ENCODE measurements around the gene NPR2. TPM values are rescaled to one million over a fixed set of nuclear protein-coding genes. Genes with fewer than 3 reads are reported as not detected.

The NPR2 gene
- total and polyA plus RNA-seq, 2 of the 13 experiments (the other 11 are each of a cell fraction or from before 2014, with no cell fraction given), result 7.4 to 9.4 TPM

GRCh38 chr9:35741740-35742139 lies 49.7 kb upstream of the NPR2 start:
- TF ChIP-seq RBFOX2 (IDR thresholded peaks at IDR 0.05; ENCODE audit: low read depth, low read length), result peak; percentile 49; the same call in 1 of the 2 replicates
- TF ChIP-seq ZNF616 (CRISPR knock-in tag; IDR thresholded peaks at IDR 0.05; ENCODE audit: low read depth), result no peak
- in situ Hi-C loops (cut with HindIII; ENCODE audit: extremely low pct_ligation_motif_present, low pct_unique_long_range_greater_than_20kb), result no loop called here
- WGBS (ENCODE audit: low lambda C conversion rate), result 94% methylated on average over 7 of the region's 7 CpGs
- Histone ChIP-seq H3K27ac (ENCODE audit: extremely low read length, insufficient read depth, low read length) (no peak overlapping the region), H2AFZ (ENCODE audit: low read length) (no peak overlapping the region), H4K20me1 (ENCODE audit: insufficient read depth, low read length) (peaks cover 19% of the 10 kb centered on the region), H3K9ac (ENCODE audit: insufficient read depth, low read depth, low read length) (no peak overlapping the region), H3K36me3 (replicated peaks in 1 of 2; ENCODE audit: control insufficient read depth in 1 of 2, insufficient read depth in 2 of 2, low read length in 2 of 2) (peaks cover 48 to 79% of the 10 kb centered on the region in 2 experiments), H3K4me2 (ENCODE audit: low read depth, low read length) (no peak overlapping the region), H3K79me2 (ENCODE audit: insufficient read depth, low read length) (peaks cover 33% of the 10 kb centered on the region), H3K9me3 (ENCODE audit: low read length) (no peaks in the 10 kb centered on the region), H3K4me3 (replicated peaks in 1 of 3; ENCODE audit: insufficient read depth in 1 of 3, low read depth in 2 of 3, low read length in 3 of 3) (no peak overlapping the region), H3K27me3 (ENCODE audit: control insufficient read depth in 1 of 2, insufficient read depth in 2 of 2, low read length in 2 of 2) (no peaks in the 10 kb centered on the region), H3K4me1 (ENCODE audit: insufficient read depth, low read length) (peaks cover 23% of the 10 kb centered on the region)
- FAIRE-seq (no peak), DNase-seq (ENCODE audit: low spot score) (no peak), ATAC-seq (no peak)
- no TSS peak for BruUV-seq (replicated peaks)
- POLR2A ChIA-PET, result interaction anchor here (2.5 kb wide), 1 partner anchor 10 kb away, joined by 11 read pairs; the partner anchor contains the start of genes CREB3 and TLN1
- CTCF ChIA-PET (ENCODE audit: low intra/inter-chr PET ratio, low total read pairs), result no interaction called here
- intact Hi-C loops (cut with micrococcal nuclease; ENCODE audit: unreplicated experiment), result no loop called here

- intact Hi-C loops (cut with micrococcal nuclease; ENCODE audit: unreplicated experiment), result no loop called here
- H4K20me1 ChIP-seq (ENCODE audit: insufficient read depth, low read length), result peaks cover 37% of the 10 kb centered on the region
- H3K4me1 ChIP-seq (ENCODE audit: insufficient read depth, low read length), result peaks cover 32% of the 10 kb centered on the region
- peaks cover 50% of the 10 kb centered on the region for H3K79me2 ChIP-seq (ENCODE audit: insufficient read depth, low read length)
- 99% methylated on average over 2 of the region's 2 CpGs for WGBS (ENCODE audit: low lambda C conversion rate)
- POLR2A ChIA-PET, result interaction anchor here (1.3 kb wide), 1 partner anchor 11 kb away, joined by 7 read pairs; the partner anchor contains the start of genes CREB3 and TLN1
- DNase-seq (ENCODE audit: low spot score) (no peak), ATAC-seq (no peak), FAIRE-seq (no peak)
- in situ Hi-C loops (cut with HindIII; ENCODE audit: extremely low pct_ligation_motif_present, low pct_unique_long_range_greater_than_20kb), result no loop called here
- H3K4me3 ChIP-seq (replicated peaks in 1 of 3; ENCODE audit: insufficient read depth in 1 of 3, low read depth in 2 of 3, low read length in 3 of 3), result no peak overlapping the region
- H3K27ac ChIP-seq (ENCODE audit: extremely low read length, insufficient read depth, low read length), result no peak overlapping the region
- no peaks in the 10 kb centered on the region for H3K9me3 ChIP-seq (ENCODE audit: low read length)
- CTCF ChIA-PET (ENCODE audit: low intra/inter-chr PET ratio, low total read pairs), result no interaction called here
- no peak overlapping the region for H3K4me2 ChIP-seq (ENCODE audit: low read depth, low read length)
- no peaks in the 10 kb centered on the region; a peak in 2 of 5 replicates for H3K27me3 ChIP-seq (ENCODE audit: control insufficient read depth in 1 of 2, insufficient read depth in 2 of 2, low read length in 2 of 2)
- H2AFZ ChIP-seq (ENCODE audit: low read length), result no peak overlapping the region
- H3K9ac ChIP-seq (ENCODE audit: insufficient read depth, low read depth, low read length), result no peak overlapping the region
- peaks cover 36 to 62% of the 10 kb centered on the region in 2 experiments for H3K36me3 ChIP-seq (replicated peaks in 1 of 2; ENCODE audit: control insufficient read depth in 1 of 2, insufficient read depth in 2 of 2, low read length in 2 of 2)
- BruUV-seq (replicated peaks), result no TSS peak
- TF ChIP-seq ZFP36 (IDR thresholded peaks at IDR 0.05; ENCODE audit: borderline replicate concordance, low read depth, low read length, partially characterized antibody) (no peak), SIX4 (CRISPR knock-in tag; IDR thresholded peaks at IDR 0.05) (no peak), NCOA5 (CRISPR knock-in tag; IDR thresholded peaks at IDR 0.05) (no peak), ZNF501 (CRISPR knock-in tag; IDR thresholded peaks at IDR 0.05) (no peak), ZNF839 (CRISPR knock-in tag; IDR thresholded peaks at IDR 0.05; ENCODE audit: borderline replicate concordance) (no peak), CEBPZ (IDR thresholded peaks at IDR 0.05; ENCODE audit: low read length) (no peak), ZNF136 (CRISPR knock-in tag; IDR thresholded peaks at IDR 0.05; ENCODE audit: low read depth) (no peak), ZSCAN31 (CRISPR knock-in tag; IDR thresholded peaks at IDR 0.05; ENCODE audit: low read depth) (no peak), ZNF124 (CRISPR knock-in tag; IDR thresholded peaks at IDR 0.05) (no peak), ETS1 (CRISPR knock-in tag; IDR thresholded peaks at IDR 0.05) (no peak), HNRNPUL1 (IDR thresholded peaks at IDR 0.05; ENCODE audit: low read depth, low read length) (no peak)
Measured at GRCh38 chr9:35743452-35743851, 47.9 kb upstream of the NPR2 start.
